ENCODE data around the gene ACP4. TPM values are rescaled to one million over a fixed set of nuclear protein-coding genes. Genes with fewer than 3 reads are reported as not detected.

ACP4 gene
- total and polyA plus RNA-seq, 2 of the 13 experiments (the other 11 are each of a cell fraction or from before 2014, with no cell fraction given): 0.08 TPM; not detected in 1

DNA sequence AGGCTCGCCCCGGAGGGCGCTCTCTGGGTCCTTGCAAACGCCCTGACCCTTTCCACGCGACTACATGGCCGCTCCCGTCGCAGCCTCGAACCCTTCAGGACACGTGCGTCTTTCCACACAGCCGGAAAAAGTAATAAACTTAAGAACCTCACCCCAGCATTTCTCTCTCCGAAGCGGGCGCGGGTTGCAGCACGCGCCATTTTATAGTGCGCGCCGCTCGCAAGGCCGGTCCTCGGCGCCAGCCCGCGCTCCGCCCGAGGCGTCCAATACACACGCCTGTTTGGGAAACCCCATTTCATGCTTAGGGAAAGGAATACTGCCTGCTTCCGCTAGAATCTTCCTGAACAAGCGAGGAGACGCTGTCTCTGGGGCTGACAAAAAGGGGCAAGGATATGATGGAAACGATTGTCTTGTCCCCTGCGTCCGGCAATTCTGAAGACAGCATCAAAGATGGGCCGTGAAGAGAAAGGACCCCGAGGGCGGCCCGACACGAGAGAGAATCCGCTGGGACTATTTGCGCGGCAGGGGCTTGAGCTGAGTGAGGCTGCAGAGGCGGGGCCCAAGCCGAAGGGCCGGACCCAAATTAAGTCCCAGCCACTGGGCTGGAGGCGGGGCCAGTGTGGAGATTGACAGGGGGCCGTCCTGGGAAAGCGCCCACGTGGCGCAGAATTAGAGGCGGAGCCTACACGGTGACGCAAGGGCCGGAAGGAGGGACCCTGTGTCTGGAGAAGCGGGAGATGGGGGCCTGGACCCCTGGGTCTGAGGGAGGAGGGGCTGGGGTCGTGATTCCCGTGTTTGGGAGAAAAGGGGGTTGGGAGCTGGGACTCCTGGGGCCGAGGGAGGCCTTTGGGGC is 14.4 kb downstream of the ACP4 start (continued):
- TF ChIP-seq KDM5B (CRISPR knock-in tag; IDR thresholded peaks at IDR 0.05; ENCODE audit: borderline replicate concordance) (peak; percentile 40; the same call in 1 of the 2 replicates), PCBP1 (IDR thresholded peaks at IDR 0.05; ENCODE audit: borderline replicate concordance, low read depth, low read length) (peak; percentile 92), ZC3H4 (CRISPR knock-in tag; IDR thresholded peaks at IDR 0.05; ENCODE audit: borderline replicate concordance) (no peak), NFYB (CRISPR knock-in tag; IDR thresholded peaks at IDR 0.05) (no peak; the same call in 1 of the 2 replicates), TGIF2 (CRISPR knock-in tag; IDR thresholded peaks at IDR 0.05) (peak; percentile 50; the same call in 1 of the 2 replicates), ZNF616 (CRISPR knock-in tag; IDR thresholded peaks at IDR 0.05; ENCODE audit: low read depth) (peak; percentile 19; the same call in 1 of the 2 replicates), ZNF878 (CRISPR knock-in tag; IDR thresholded peaks at IDR 0.05) (0 out of 2 replicates have a peak, but pooled peaks have one; percentile 86), ARNT2 (CRISPR knock-in tag; IDR thresholded peaks at IDR 0.05; ENCODE audit: low read depth) (peak; percentile 70), ZNF317 (CRISPR knock-in tag; IDR thresholded peaks at IDR 0.05) (0 out of 2 replicates have a peak, but pooled peaks have one; percentile 9), RFX5 (IDR thresholded peaks at IDR 0.05; ENCODE audit: low read depth, low read length) (0 out of 2 replicates have a peak, but pooled peaks have one; percentile 15), JUNB (CRISPR knock-in tag; IDR thresholded peaks at IDR 0.05; ENCODE audit: borderline replicate concordance) (no peak), SOX6 (IDR thresholded peaks at IDR 0.05) (no peak), SOX6 (CRISPR knock-in tag; IDR thresholded peaks at IDR 0.05) (peak; percentile 49; the same call in 1 of the 2 replicates), MIER3 (CRISPR knock-in tag; IDR thresholded peaks at IDR 0.05; ENCODE audit: borderline replicate concordance) (peak; percentile 24; the same call in 1 of the 2 replicates), NCOR1 (IDR thresholded peaks at IDR 0.05; ENCODE audit: borderline replicate concordance, low read length) (peak; percentile 33; the same call in 1 of the 2 replicates), HDAC6 (IDR thresholded peaks at IDR 0.05; ENCODE audit: low read depth, low read length) (peak; percentile 96; the same call in 1 of the 2 replicates)
- TF ChIP-seq, protein P1, sequence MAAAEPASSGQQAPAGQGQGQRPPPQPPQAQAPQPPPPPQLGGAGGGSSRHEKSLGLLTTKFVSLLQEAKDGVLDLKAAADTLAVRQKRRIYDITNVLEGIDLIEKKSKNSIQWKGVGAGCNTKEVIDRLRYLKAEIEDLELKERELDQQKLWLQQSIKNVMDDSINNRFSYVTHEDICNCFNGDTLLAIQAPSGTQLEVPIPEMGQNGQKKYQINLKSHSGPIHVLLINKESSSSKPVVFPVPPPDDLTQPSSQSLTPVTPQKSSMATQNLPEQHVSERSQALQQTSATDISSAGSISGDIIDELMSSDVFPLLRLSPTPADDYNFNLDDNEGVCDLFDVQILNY (CRISPR knock-in tag; conservative IDR thresholded peaks at IDR 0.05): peak; percentile 92
- TF ChIP-seq, protein P2, sequence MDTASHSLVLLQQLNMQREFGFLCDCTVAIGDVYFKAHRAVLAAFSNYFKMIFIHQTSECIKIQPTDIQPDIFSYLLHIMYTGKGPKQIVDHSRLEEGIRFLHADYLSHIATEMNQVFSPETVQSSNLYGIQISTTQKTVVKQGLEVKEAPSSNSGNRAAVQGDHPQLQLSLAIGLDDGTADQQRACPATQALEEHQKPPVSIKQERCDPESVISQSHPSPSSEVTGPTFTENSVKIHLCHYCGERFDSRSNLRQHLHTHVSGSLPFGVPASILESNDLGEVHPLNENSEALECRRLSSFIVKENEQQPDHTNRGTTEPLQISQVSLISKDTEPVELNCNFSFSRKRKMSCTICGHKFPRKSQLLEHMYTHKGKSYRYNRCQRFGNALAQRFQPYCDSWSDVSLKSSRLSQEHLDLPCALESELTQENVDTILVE (CRISPR knock-in tag; IDR thresholded peaks at IDR 0.05): 0 out of 2 replicates have a peak, but pooled peaks have one; percentile 24
- TF ChIP-seq, protein P3, sequence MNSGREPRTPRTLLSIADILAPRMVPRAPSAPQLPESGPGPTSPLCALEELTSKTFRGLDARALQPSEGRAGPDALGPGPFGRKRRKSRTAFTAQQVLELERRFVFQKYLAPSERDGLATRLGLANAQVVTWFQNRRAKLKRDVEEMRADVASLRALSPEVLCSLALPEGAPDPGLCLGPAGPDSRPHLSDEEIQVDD (CRISPR knock-in tag; IDR thresholded peaks at IDR 0.05; ENCODE audit: borderline replicate concordance): no peak
- TF ChIP-seq, protein P4, sequence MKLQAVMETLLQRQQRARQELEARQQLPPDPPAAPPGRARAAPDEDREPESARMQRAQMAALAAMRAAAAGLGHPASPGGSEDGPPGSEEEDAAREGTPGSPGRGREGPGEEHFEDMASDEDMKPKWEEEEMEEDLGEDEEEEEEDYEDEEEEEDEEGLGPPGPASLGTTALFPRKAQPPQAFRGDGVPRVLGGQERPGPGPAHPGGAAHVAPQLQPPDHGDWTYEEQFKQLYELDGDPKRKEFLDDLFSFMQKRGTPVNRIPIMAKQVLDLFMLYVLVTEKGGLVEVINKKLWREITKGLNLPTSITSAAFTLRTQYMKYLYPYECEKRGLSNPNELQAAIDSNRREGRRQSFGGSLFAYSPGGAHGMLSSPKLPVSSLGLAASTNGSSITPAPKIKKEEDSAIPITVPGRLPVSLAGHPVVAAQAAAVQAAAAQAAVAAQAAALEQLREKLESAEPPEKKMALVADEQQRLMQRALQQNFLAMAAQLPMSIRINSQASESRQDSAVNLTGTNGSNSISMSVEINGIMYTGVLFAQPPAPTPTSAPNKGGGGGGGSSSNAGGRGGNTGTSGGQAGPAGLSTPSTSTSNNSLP (IDR thresholded peaks at IDR 0.05; ENCODE audit: low read depth, low read length): peak; percentile 52; the same call in 1 of the 2 replicates
- TF ChIP-seq, protein P5, sequence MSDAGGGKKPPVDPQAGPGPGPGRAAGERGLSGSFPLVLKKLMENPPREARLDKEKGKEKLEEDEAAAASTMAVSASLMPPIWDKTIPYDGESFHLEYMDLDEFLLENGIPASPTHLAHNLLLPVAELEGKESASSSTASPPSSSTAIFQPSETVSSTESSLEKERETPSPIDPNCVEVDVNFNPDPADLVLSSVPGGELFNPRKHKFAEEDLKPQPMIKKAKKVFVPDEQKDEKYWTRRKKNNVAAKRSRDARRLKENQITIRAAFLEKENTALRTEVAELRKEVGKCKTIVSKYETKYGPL (CRISPR knock-in tag; IDR thresholded peaks at IDR 0.05): no peak

Data from HepG2 (cell line).